Esophagus squamous epithelium (tissue), 4 donors: ENCODE results near the gene PRKG1.

Experiments used
- CTCF ChIP-seq, 6 experiments: fragments of 450-650 bp in 4 of 6; fragments of 200-600 bp in 2 of 6; sonication (generic) in 2 of 6; IDR thresholded peaks; one replicate each; pipeline ENCODE4 v1.5.1; 2016 to 2019; ENCODE audit warnings: antibody characterized with exemption in 6 of 6, mild to moderate bottlenecking in 4 of 6, moderate library complexity in 4 of 6
- POLR2A ChIP-seq, 4 donors: fragments of 450-650 bp; IDR thresholded peaks; one replicate each; pipeline ENCODE4 v1.6.1; 2017; ENCODE audit warnings: antibody characterized with exemption in 4 of 4, mild to moderate bottlenecking in 4 of 4, moderate library complexity in 3 of 4

DNA sequence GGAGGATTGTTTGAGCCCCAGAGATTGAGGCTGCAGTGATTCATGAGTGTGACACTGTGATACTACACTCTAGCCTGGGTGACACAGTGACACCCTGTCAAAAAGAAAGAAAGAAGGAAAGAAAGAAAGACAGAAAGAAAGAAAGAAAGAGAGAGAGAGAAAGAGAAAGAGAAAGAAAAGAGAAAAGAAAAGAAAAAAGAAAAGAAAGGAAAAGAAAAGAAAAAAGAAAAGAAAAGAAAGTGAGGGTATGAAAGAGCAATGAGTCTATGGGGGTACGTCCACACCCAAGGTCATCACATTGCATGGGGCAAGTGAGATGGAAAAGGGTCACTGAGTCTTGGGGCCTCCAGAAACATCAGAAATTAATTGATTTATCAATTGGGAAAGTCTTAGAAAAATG, 760.3 kb downstream of the PRKG1 start:
- TF ChIP-seq CTCF (IDR thresholded peaks at IDR 0.05) = no peak
- TF ChIP-seq POLR2A (IDR thresholded peaks at IDR 0.05) = no peak
